Upper lobe of left lung (tissue), 6 donors: ENCODE results near the gene PFKFB4. TPM values are rescaled to one million over a fixed set of nuclear protein-coding genes. Genes with fewer than 3 reads are reported as not detected.
A peak's percentile ranks its signal among the peaks of the same experiment; 100 is the strongest.

Experiments
- ATAC-seq, 2 donors: fragments of 200-7000 bp; cut with Tn5 transposase; one replicate each; pipeline ENCODE4 v1.9.1; 2022; ENCODE audit warnings: mild to moderate bottlenecking in 2 of 2, moderate library complexity in 2 of 2; ENCODE audit not compliant: low FRiP score in 2 of 2
- DNase-seq, 2 donors: peaks; one replicate each; pipeline ENCODE4 v3.0.0-alpha.2; 2019 to 2020
- H3K27ac ChIP-seq, 4 donors: fragments of 200-600 bp; sonication (generic); one replicate each; pipeline ENCODE4 v1.5.1; 2016 to 2019
- H3K27me3 ChIP-seq, 4 donors: fragments of 200-600 bp; sonication (generic); one replicate each; pipeline ENCODE4 v1.5.1; 2017 to 2019
- H3K36me3 ChIP-seq, 4 donors: fragments of 200-600 bp; sonication (generic); one replicate each; pipeline ENCODE4 v1.5.1; 2016 to 2019
- H3K4me1 ChIP-seq, 4 donors: fragments of 200-600 bp; sonication (generic); one replicate each; pipeline ENCODE4 v1.5.1; 2018 to 2019
- H3K4me3 ChIP-seq, 4 donors: fragments of 200-600 bp; sonication (generic); one replicate each; pipeline ENCODE4 v1.5.1; 2017 to 2019; ENCODE audit warnings: mild to moderate bottlenecking in 2 of 4, moderate library complexity in 1 of 4
- H3K9me3 ChIP-seq, 4 donors: fragments of 200-600 bp; sonication (generic); one replicate each; pipeline ENCODE4 v1.5.1; 2018 to 2019
- CTCF ChIP-seq, 6 experiments: fragments of 450-650 bp in 4 of 6; fragments of 200-600 bp in 2 of 6; sonication (generic) in 2 of 6; IDR thresholded peaks; one replicate each; pipeline ENCODE4 v1.5.1; 2016 to 2019; ENCODE audit warnings: antibody characterized with exemption in 6 of 6
- EP300 ChIP-seq, 4 donors: sonication (generic); formaldehyde crosslinking; IDR thresholded peaks; one replicate each; pipeline ENCODE4 v1.5.1; 2017; ENCODE audit warnings: antibody characterized with exemption in 4 of 4, control low read depth in 2 of 4
- POLR2A ChIP-seq, 4 donors: fragments of 450-650 bp; IDR thresholded peaks; one replicate each; pipeline ENCODE4 v1.5.1; 2016 to 2017; ENCODE audit warnings: antibody characterized with exemption in 4 of 4, mild to moderate bottlenecking in 2 of 4
- POLR2AphosphoS5 ChIP-seq, 2 donors: sonication (generic); formaldehyde crosslinking; IDR thresholded peaks; one replicate each; pipeline ENCODE4 v1.5.1; 2017; ENCODE audit warnings: antibody characterized with exemption in 2 of 2
- WGBS, 2 donors: methylation state at CpG; one replicate each; pipeline ENCODE4 v1.1.5; 2017 to 2018; 5-methylcytosine and 5-hydroxymethylcytosine counted together
- total RNA-seq, 6 donors: library from RNA; depleted of rRNA in 4 of 6; stranded (reverse); fragments of >200 nt in 4 of 6; gene quantifications; one replicate each; pipeline versions ENCODE4 v1.1.0 to v1.2.1, GENCODE V29; 2016 to 2021
- donor health status: DM: no; HTN: no; CAD: no; lungs with moderate emphysema.
- donor health status: DM: no; HTN: yes; CAD: no; lungs with severe emphysema.

PFKFB4 gene
- total RNA-seq, 6 donors from 2014 or later, result 5.9 to 16.8 (median 9.8) TPM

GRCh38 chr3:48564022-48564421, 7.4 kb upstream of the PFKFB4 start:
- no peak overlapping the region for H3K27ac ChIP-seq
- WGBS, 2 donors, result 78 to 79% methylated on average over 5 to 10 of the region's 10 CpGs
- H3K9me3 ChIP-seq, result no peaks in the 10 kb centered on the region

GRCh38 chr3:48563382-48563918, 6.8 kb upstream of the PFKFB4 start, which contains the start of gene UCN2:
TSS of gene UCN2 (minus strand) at chr3:48563781. CDS start at chr3:48563124, 657 bp downstream.
- H3K27ac ChIP-seq, result no peak within 1 kb of the TSS
- no peaks in the 10 kb centered on the region for H3K27me3 ChIP-seq
- H3K9me3 ChIP-seq, result no peaks in the 10 kb centered on the region
- WGBS, 2 donors, result 80 to 83% methylated on average over 6 of the region's 6 CpGs
- H3K4me3 ChIP-seq, result no peak within 1 kb of the TSS
- no peak for ATAC-seq
- DNase-seq, result peak in 1 of 2 donors; percentile 37
- TF ChIP-seq POLR2AphosphoS5 (IDR thresholded peaks at IDR 0.05) (no peak), POLR2A (IDR thresholded peaks at IDR 0.05) (no peak), EP300 (IDR thresholded peaks at IDR 0.05) (no peak), CTCF (IDR thresholded peaks at IDR 0.05) (no peak)
- peaks cover 21 to 36% (median 30%) of the 10 kb centered on the region in 4 donors for H3K4me1 ChIP-seq
- no peaks in the 10 kb centered on the region for H3K36me3 ChIP-seq

More at GRCh38 chr3:48564022-48564421, 7.4 kb upstream of the PFKFB4 start:
- no peaks in the 10 kb centered on the region for H3K36me3 ChIP-seq
- DNase-seq (peak; percentile 46 to 75), ATAC-seq (peak; percentile 34 to 51)
- no peak overlapping the region for H3K4me3 ChIP-seq
- TF ChIP-seq POLR2AphosphoS5 (IDR thresholded peaks at IDR 0.05) (no peak), EP300 (IDR thresholded peaks at IDR 0.05) (no peak), POLR2A (IDR thresholded peaks at IDR 0.05) (no peak), CTCF (IDR thresholded peaks at IDR 0.05) (no peak)
- H3K27me3 ChIP-seq, result no peaks in the 10 kb centered on the region
- H3K4me1 ChIP-seq, result peaks cover 20 to 32% (median 27%) of the 10 kb centered on the region in 4 donors

GRCh38 chr3:48562367-48563095, 5.9 kb upstream of the PFKFB4 start:
- TF ChIP-seq CTCF (IDR thresholded peaks at IDR 0.05) (no peak), EP300 (IDR thresholded peaks at IDR 0.05) (no peak), POLR2A (IDR thresholded peaks at IDR 0.05) (no peak), POLR2AphosphoS5 (IDR thresholded peaks at IDR 0.05) (no peak)
- no peak for ATAC-seq
- Histone ChIP-seq H3K27ac (no peak overlapping the region), H3K9me3 (no peaks in the 10 kb centered on the region), H3K36me3 (no peaks in the 10 kb centered on the region), H3K4me1 (peaks cover 27 to 45% (median 36%) of the 10 kb centered on the region in 4 donors), H3K4me3 (no peak overlapping the region), H3K27me3 (no peaks in the 10 kb centered on the region)
- DNase-seq, result peak in 1 of 2 donors; percentile 74
- 88 to 100% methylated on average over 4 to 20 of the region's 20 CpGs for WGBS, 2 donors

GRCh38 chr3:48561045-48561736, 4.6 kb upstream of the PFKFB4 start:
- H3K9me3 ChIP-seq, result no peaks in the 10 kb centered on the region
- no peaks in the 10 kb centered on the region for H3K36me3 ChIP-seq
- no peaks in the 10 kb centered on the region for H3K27me3 ChIP-seq
- WGBS, 2 donors, result 18 to 38% methylated on average over 6 to 19 of the region's 21 CpGs
- ATAC-seq (no peak), DNase-seq (peak; percentile 50 to 90)
- peak overlapping the region in 3 of 4 donors; percentile 27 to 36 (median 30) for H3K4me3 ChIP-seq
- TF ChIP-seq POLR2AphosphoS5 (IDR thresholded peaks at IDR 0.05) (peak in 1 of 2 donors; percentile 5), CTCF (IDR thresholded peaks at IDR 0.05) (peak in 1 of 6 experiments; percentile 16), POLR2A (IDR thresholded peaks at IDR 0.05) (peak in 1 of 4 donors; percentile 33), EP300 (IDR thresholded peaks at IDR 0.05) (no peak)
- peaks cover 34 to 53% (median 43%) of the 10 kb centered on the region in 4 donors for H3K4me1 ChIP-seq
- peak overlapping the region in 3 of 4 donors; percentile 15 to 78 (median 74) for H3K27ac ChIP-seq
